Esophagus muscularis mucosa (tissue), 4 donors: ENCODE measurements around the gene EEF1E1. TPM values are rescaled to one million over a fixed set of nuclear protein-coding genes. Genes with fewer than 3 reads are reported as not detected.
A peak's percentile ranks its signal among the peaks of the same experiment; 100 is the strongest.

Source experiments
- DNase-seq: peaks from one replicate; pipeline ENCODE4 v3.0.0-alpha.2; 2017; ENCODE audit errors: extremely low spot score
- H3K27ac ChIP-seq, 4 donors: fragments of 200-600 bp; sonication (generic); replicated peaks in 1 of 4; 1 replicate in 3 of 4; 2 replicates in 1 of 4; pipeline ENCODE4 v1.5.1; 2016 to 2019; ENCODE audit warnings: mild to moderate bottlenecking in 1 of 4
- H3K27me3 ChIP-seq, 4 donors: fragments of 200-600 bp; sonication (generic); one replicate each; pipeline versions ENCODE4 v1.5.1 to v1.6.0; 2016 to 2019
- H3K36me3 ChIP-seq, 4 donors: fragments of 200-600 bp; sonication (generic); one replicate each; pipeline ENCODE4 v1.5.1; 2016 to 2019
- H3K4me1 ChIP-seq, 4 donors: fragments of 200-600 bp; sonication (generic); one replicate each; pipeline ENCODE4 v1.5.1; 2016 to 2019
- H3K4me3 ChIP-seq, 4 donors: fragments of 200-600 bp; sonication (generic); 1 replicate in 2 of 4; 2 replicates in 2 of 4; pipeline ENCODE4 v1.5.1; 2016 to 2019; ENCODE audit warnings: mild to moderate bottlenecking in 4 of 4, moderate library complexity in 1 of 4
- H3K9me3 ChIP-seq, 4 donors: fragments of 200-600 bp; sonication (generic); 1 replicate in 3 of 4; 2 replicates in 1 of 4; pipeline ENCODE4 v1.5.1; 2016 to 2019
- EP300 ChIP-seq: sonication (generic); formaldehyde crosslinking; IDR thresholded peaks from one replicate; pipeline ENCODE4 v1.6.1; 2017; ENCODE audit warnings: antibody characterized with exemption
- POLR2A ChIP-seq: fragments of 450-650 bp; IDR thresholded peaks from one replicate; pipeline ENCODE4 v1.6.1; 2017; ENCODE audit warnings: antibody characterized with exemption, moderate library complexity, mild to moderate bottlenecking, low read depth
- POLR2AphosphoS5 ChIP-seq, 2 donors: sonication (generic); formaldehyde crosslinking; IDR thresholded peaks; one replicate each; pipeline ENCODE4 v1.6.1; 2017; ENCODE audit warnings: antibody characterized with exemption in 2 of 2
- WGBS: methylation state at CpG from one replicate; pipeline ENCODE4 v1.1.5; 2018; 5-methylcytosine and 5-hydroxymethylcytosine counted together
- intact Hi-C: fragments of 100-400 bp; cut with DNase I; formaldehyde crosslinking; loops from one replicate; pipeline ENCODE4 v1.15.1; 2023
- total RNA-seq, 4 donors: library from RNA; depleted of rRNA; stranded (reverse); fragments of >200 nt; gene quantifications; one replicate each; pipeline versions ENCODE4 v1.1.0 to v1.2.1, GENCODE V29; 2016
- TF ChIP-seq, protein P1 (sequence below), 3 experiments: fragments of 200-600 bp in 2 of 3; fragments of 450-650 bp in 1 of 3; sonication (generic) in 2 of 3; IDR thresholded peaks; one replicate each; pipeline ENCODE4 v1.5.1; 2017 to 2019; ENCODE audit warnings: antibody characterized with exemption in 3 of 3, mild to moderate bottlenecking in 2 of 3, moderate library complexity in 1 of 3

EEF1E1 gene
- total RNA-seq, 4 donors from 2014 or later = 25.2 to 45.2 (median 37.1) TPM

DNA sequence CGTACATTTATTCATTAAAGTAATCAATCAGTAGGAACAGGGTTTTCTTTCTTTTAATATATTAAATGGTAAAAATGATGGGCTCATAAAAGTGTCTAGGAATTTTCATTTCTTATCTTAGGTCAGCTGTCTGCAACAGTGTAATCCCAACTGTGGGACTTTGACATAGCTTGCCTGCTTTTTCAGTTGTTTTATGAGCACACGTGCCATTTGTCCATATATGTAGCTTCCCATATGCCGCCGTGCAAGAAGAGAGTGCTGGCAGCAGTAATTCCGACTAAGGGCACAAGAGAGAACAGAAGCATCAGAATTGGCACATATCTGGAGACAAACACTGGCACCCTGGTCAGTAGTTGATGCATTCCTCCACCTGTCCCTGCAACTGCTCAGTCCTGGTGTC lies 20.9 kb upstream of the EEF1E1 start:
- Histone ChIP-seq H3K4me3 (no peak overlapping the region), H3K27me3 (no peaks in the 10 kb centered on the region), H3K9me3 (no peaks in the 10 kb centered on the region), H3K27ac (no peak overlapping the region), H3K36me3 (no peaks in the 10 kb centered on the region), H3K4me1 (no peaks in the 10 kb centered on the region)
- intact Hi-C loops = no loop called here
- no peak for DNase-seq
- 76% methylated on average over 5 of the region's 5 CpGs for WGBS
- TF ChIP-seq EP300 = no peak
- TF ChIP-seq POLR2AphosphoS5 (IDR thresholded peaks at IDR 0.05) = no peak
- no peak for TF ChIP-seq POLR2A
- TF ChIP-seq, protein P1, sequence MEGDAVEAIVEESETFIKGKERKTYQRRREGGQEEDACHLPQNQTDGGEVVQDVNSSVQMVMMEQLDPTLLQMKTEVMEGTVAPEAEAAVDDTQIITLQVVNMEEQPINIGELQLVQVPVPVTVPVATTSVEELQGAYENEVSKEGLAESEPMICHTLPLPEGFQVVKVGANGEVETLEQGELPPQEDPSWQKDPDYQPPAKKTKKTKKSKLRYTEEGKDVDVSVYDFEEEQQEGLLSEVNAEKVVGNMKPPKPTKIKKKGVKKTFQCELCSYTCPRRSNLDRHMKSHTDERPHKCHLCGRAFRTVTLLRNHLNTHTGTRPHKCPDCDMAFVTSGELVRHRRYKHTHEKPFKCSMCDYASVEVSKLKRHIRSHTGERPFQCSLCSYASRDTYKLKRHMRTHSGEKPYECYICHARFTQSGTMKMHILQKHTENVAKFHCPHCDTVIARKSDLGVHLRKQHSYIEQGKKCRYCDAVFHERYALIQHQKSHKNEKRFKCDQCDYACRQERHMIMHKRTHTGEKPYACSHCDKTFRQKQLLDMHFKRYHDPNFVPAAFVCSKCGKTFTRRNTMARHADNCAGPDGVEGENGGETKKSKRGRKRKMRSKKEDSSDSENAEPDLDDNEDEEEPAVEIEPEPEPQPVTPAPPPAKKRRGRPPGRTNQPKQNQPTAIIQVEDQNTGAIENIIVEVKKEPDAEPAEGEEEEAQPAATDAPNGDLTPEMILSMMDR (IDR thresholded peaks at IDR 0.05) = no peak

DNA sequence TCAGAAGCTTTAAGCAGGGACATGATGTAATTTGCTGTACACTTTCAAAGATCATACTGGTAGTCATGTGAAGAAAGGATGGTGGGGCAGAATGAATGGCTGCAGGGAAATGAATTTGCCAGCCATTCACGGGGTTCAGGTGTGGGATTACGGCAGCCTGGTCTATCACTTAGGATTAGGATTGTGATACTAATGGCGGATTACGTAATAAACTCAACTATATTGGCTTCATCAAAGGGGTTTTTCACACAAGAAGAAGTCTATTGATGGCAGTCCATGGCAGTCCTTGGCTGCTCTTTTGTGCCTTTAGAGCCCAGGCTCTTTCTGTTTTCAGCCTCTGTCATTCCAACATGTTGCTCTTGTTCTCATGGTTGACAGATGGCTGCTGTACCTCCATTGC lies 12.6 kb upstream of the EEF1E1 start:
- peaks cover 0 to 7% (median 0%) of the 10 kb centered on the region in 4 donors for H3K27me3 ChIP-seq
- TF ChIP-seq EP300 = no peak
- no peak for TF ChIP-seq POLR2A
- TF ChIP-seq POLR2AphosphoS5 (IDR thresholded peaks at IDR 0.05) = no peak
- TF ChIP-seq, protein P1 (IDR thresholded peaks at IDR 0.05) = no peak
- no peak for DNase-seq
- H3K27ac ChIP-seq = no peak overlapping the region
- intact Hi-C loops = no loop called here
- H3K9me3 ChIP-seq = no peaks in the 10 kb centered on the region
- H3K4me3 ChIP-seq = no peak overlapping the region
- WGBS = 94% methylated on average over 4 of the region's 4 CpGs
- H3K36me3 ChIP-seq = no peaks in the 10 kb centered on the region
- no peaks in the 10 kb centered on the region for H3K4me1 ChIP-seq

GRCh38 chr6:8113131-8113654 lies 10.8 kb upstream of the EEF1E1 start:
- Histone ChIP-seq H3K27me3 (peaks cover 0 to 18% (median 0%) of the 10 kb centered on the region in 4 donors), H3K9me3 (no peaks in the 10 kb centered on the region), H3K4me3 (no peak overlapping the region), H3K4me1 (no peaks in the 10 kb centered on the region), H3K27ac (no peak overlapping the region), H3K36me3 (no peaks in the 10 kb centered on the region)
- intact Hi-C loops = no loop called here
- TF ChIP-seq, protein P1 (IDR thresholded peaks at IDR 0.05) = no peak
- TF ChIP-seq EP300 = no peak
- no peak for TF ChIP-seq POLR2A
- no peak for TF ChIP-seq POLR2AphosphoS5 (IDR thresholded peaks at IDR 0.05)
- DNase-seq = no peak
- 65% methylated on average over 4 of the region's 4 CpGs for WGBS

DNA sequence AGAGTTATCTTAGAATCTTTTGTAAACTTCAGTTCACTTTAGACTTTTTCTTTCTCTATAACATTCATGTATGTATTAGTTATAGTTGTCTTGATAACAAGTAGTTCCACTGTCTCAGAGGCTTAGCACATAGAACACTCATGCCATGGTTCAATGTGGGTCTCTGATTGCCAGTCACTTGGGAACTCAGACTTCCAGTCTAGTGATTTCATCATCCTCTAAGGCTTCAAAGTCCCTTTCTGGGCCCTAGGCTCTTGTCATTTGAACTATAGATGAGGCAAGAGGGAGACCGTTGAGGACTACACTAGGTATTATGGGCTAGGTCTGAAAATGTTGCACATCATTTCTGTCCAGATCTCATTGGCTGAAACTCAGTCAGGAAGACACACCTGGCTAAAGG lies 8.4 kb upstream of the EEF1E1 start:
- 88% methylated on average over 1 of the region's 1 CpG for WGBS

More for the DNA sequence above, 8.4 kb upstream of the EEF1E1 start:
- intact Hi-C loops = no loop called here
- Histone ChIP-seq H3K27me3 (peaks cover 0 to 41% (median 0%) of the 10 kb centered on the region in 4 donors), H3K4me1 (no peaks in the 10 kb centered on the region), H3K36me3 (no peaks in the 10 kb centered on the region), H3K27ac (no peak overlapping the region), H3K4me3 (no peak overlapping the region), H3K9me3 (no peaks in the 10 kb centered on the region)
- TF ChIP-seq POLR2AphosphoS5 (IDR thresholded peaks at IDR 0.05) (no peak), POLR2A (no peak), EP300 (no peak)
- TF ChIP-seq, protein P1 (IDR thresholded peaks at IDR 0.05) = no peak
- DNase-seq = peak; percentile 37
